ENCODE measurements around the gene PRCC.
A peak's percentile ranks its signal among the peaks of the same experiment; 100 is the strongest.
"Not testable (repeated sequence)": the region's sequence is repeated elsewhere in the genome, so short reads cannot be mapped to it uniquely, and the experiment has no call there.

The PRCC gene

GRCh38 chr1:156751757-156752481 lies 15.4 kb upstream of the PRCC start:
- no peaks in the 10 kb centered on the region for H3K36me3 ChIP-seq (ENCODE audit: control insufficient read depth, insufficient read depth, low read length)
- peak overlapping the region; percentile 97 for H3K9ac ChIP-seq (ENCODE audit: low read length)
- H3K27ac ChIP-seq (ENCODE audit: low read depth, low read length) = peak overlapping the region; percentile 80
- H3K4me1 ChIP-seq (ENCODE audit: control insufficient read depth, insufficient read depth, low read length) = peaks cover 39% of the 10 kb centered on the region
- no peaks in the 10 kb centered on the region for H3K9me3 ChIP-seq (ENCODE audit: control insufficient read depth, insufficient read depth, low read depth, low read length)
- peak overlapping the region; percentile 94 for H3K4me3 ChIP-seq (ENCODE audit: low read depth, low read length)
- no peaks in the 10 kb centered on the region for H3K27me3 ChIP-seq (ENCODE audit: control insufficient read depth, insufficient read depth, low read length)

- Histone ChIP-seq H3K36me3 (ENCODE audit: control insufficient read depth, insufficient read depth, low read length) (no peaks in the 10 kb centered on the region), H3K27ac (ENCODE audit: low read depth, low read length) (no peak overlapping the region), H3K9me3 (ENCODE audit: control insufficient read depth, insufficient read depth, low read depth, low read length) (no peaks in the 10 kb centered on the region), H3K4me1 (ENCODE audit: control insufficient read depth, insufficient read depth, low read length) (peaks cover 31% of the 10 kb centered on the region), H3K4me3 (ENCODE audit: low read depth, low read length) (peak overlapping the region; percentile 94), H3K9ac (ENCODE audit: low read length) (no peak overlapping the region), H3K27me3 (ENCODE audit: control insufficient read depth, insufficient read depth, low read length) (no peaks in the 10 kb centered on the region)
These were observed 14.4 kb upstream of the PRCC start for GRCh38 chr1:156752843-156753482.

- H3K9ac ChIP-seq (ENCODE audit: low read length) = no peak overlapping the region
- H3K27ac ChIP-seq (ENCODE audit: low read depth, low read length) = no peak overlapping the region
- no peaks in the 10 kb centered on the region for H3K27me3 ChIP-seq (ENCODE audit: control insufficient read depth, insufficient read depth, low read length)
- no peaks in the 10 kb centered on the region for H3K9me3 ChIP-seq (ENCODE audit: control insufficient read depth, insufficient read depth, low read depth, low read length)
- H3K4me3 ChIP-seq (ENCODE audit: low read depth, low read length) = no peak overlapping the region
- H3K36me3 ChIP-seq (ENCODE audit: control insufficient read depth, insufficient read depth, low read length) = no peaks in the 10 kb centered on the region
- H3K4me1 ChIP-seq (ENCODE audit: control insufficient read depth, insufficient read depth, low read length) = peaks cover 18% of the 10 kb centered on the region
These were observed 13.1 kb upstream of the PRCC start for GRCh38 chr1:156754219-156754618.

GRCh38 chr1:156755527-156755950 lies 11.8 kb upstream of the PRCC start:
- H3K9me3 ChIP-seq (ENCODE audit: control insufficient read depth, insufficient read depth, low read depth, low read length) = no peaks in the 10 kb centered on the region
- peaks cover 12% of the 10 kb centered on the region; the same call in 1 of the 2 replicates for H3K4me1 ChIP-seq (ENCODE audit: control insufficient read depth, insufficient read depth, low read length)
- H3K27me3 ChIP-seq (ENCODE audit: control insufficient read depth, insufficient read depth, low read length) = no peaks in the 10 kb centered on the region
- no peaks in the 10 kb centered on the region for H3K36me3 ChIP-seq (ENCODE audit: control insufficient read depth, insufficient read depth, low read length)
- no peak overlapping the region for H3K27ac ChIP-seq (ENCODE audit: low read depth, low read length)
- H3K4me3 ChIP-seq (ENCODE audit: low read depth, low read length) = no peak overlapping the region
- no peak overlapping the region for H3K9ac ChIP-seq (ENCODE audit: low read length)

GRCh38 chr1:156756355-156756754 lies 11.0 kb upstream of the PRCC start:
- Histone ChIP-seq H3K9me3 (ENCODE audit: control insufficient read depth, insufficient read depth, low read depth, low read length) (no peaks in the 10 kb centered on the region), H3K27ac (ENCODE audit: low read depth, low read length) (no peak overlapping the region), H3K4me1 (ENCODE audit: control insufficient read depth, insufficient read depth, low read length) (peaks cover 12% of the 10 kb centered on the region; the same call in 1 of the 2 replicates), H3K36me3 (ENCODE audit: control insufficient read depth, insufficient read depth, low read length) (no peaks in the 10 kb centered on the region), H3K27me3 (ENCODE audit: control insufficient read depth, insufficient read depth, low read length) (no peaks in the 10 kb centered on the region), H3K9ac (ENCODE audit: low read length) (no peak overlapping the region), H3K4me3 (ENCODE audit: low read depth, low read length) (no peak overlapping the region)

GRCh38 chr1:156757572-156758253 lies 9.6 kb upstream of the PRCC start:
- not testable (repeated sequence) for H3K36me3 ChIP-seq (ENCODE audit: control insufficient read depth, insufficient read depth, low read length); H3K27ac ChIP-seq (ENCODE audit: low read depth, low read length); H3K4me3 ChIP-seq (ENCODE audit: low read depth, low read length); H3K9ac ChIP-seq (ENCODE audit: low read length); H3K27me3 ChIP-seq (ENCODE audit: control insufficient read depth, insufficient read depth, low read length); H3K9me3 ChIP-seq (ENCODE audit: control insufficient read depth, insufficient read depth, low read depth, low read length)
- peaks cover 11% of the 10 kb centered on the region; the same call in 1 of the 2 replicates for H3K4me1 ChIP-seq (ENCODE audit: control insufficient read depth, insufficient read depth, low read length)

- no peak overlapping the region for H3K9ac ChIP-seq (ENCODE audit: low read length)
- H3K4me3 ChIP-seq (ENCODE audit: low read depth, low read length) = no peak overlapping the region
- peaks cover 6% of the 10 kb centered on the region; the same call in 1 of the 2 replicates for H3K4me1 ChIP-seq (ENCODE audit: control insufficient read depth, insufficient read depth, low read length)
- H3K36me3 ChIP-seq (ENCODE audit: control insufficient read depth, insufficient read depth, low read length) = no peaks in the 10 kb centered on the region
- H3K27ac ChIP-seq (ENCODE audit: low read depth, low read length) = no peak overlapping the region
- H3K27me3 ChIP-seq (ENCODE audit: control insufficient read depth, insufficient read depth, low read length) = no peaks in the 10 kb centered on the region
- H3K9me3 ChIP-seq (ENCODE audit: control insufficient read depth, insufficient read depth, low read depth, low read length) = no peaks in the 10 kb centered on the region
These were observed 7.1 kb upstream of the PRCC start for GRCh38 chr1:156760092-156760795.

- Histone ChIP-seq H3K36me3 (ENCODE audit: control insufficient read depth, insufficient read depth, low read length) (no peaks in the 10 kb centered on the region), H3K27me3 (ENCODE audit: control insufficient read depth, insufficient read depth, low read length) (no peaks in the 10 kb centered on the region), H3K27ac (ENCODE audit: low read depth, low read length) (no peak overlapping the region), H3K9me3 (ENCODE audit: control insufficient read depth, insufficient read depth, low read depth, low read length) (no peaks in the 10 kb centered on the region), H3K4me3 (ENCODE audit: low read depth, low read length) (no peak overlapping the region), H3K4me1 (ENCODE audit: control insufficient read depth, insufficient read depth, low read length) (peaks cover 6% of the 10 kb centered on the region; the same call in 1 of the 2 replicates), H3K9ac (ENCODE audit: low read length) (no peak overlapping the region)
These were observed 6.6 kb upstream of the PRCC start for GRCh38 chr1:156760796-156761104.

- H3K9me3 ChIP-seq (ENCODE audit: control insufficient read depth, insufficient read depth, low read depth, low read length); H3K9ac ChIP-seq (ENCODE audit: low read length); H3K4me3 ChIP-seq (ENCODE audit: low read depth, low read length); H3K27me3 ChIP-seq (ENCODE audit: control insufficient read depth, insufficient read depth, low read length); H3K27ac ChIP-seq (ENCODE audit: low read depth, low read length); H3K36me3 ChIP-seq (ENCODE audit: control insufficient read depth, insufficient read depth, low read length): not testable (repeated sequence)
- H3K4me1 ChIP-seq (ENCODE audit: control insufficient read depth, insufficient read depth, low read length) = peaks cover 25% of the 10 kb centered on the region; the same call in 1 of the 2 replicates
These were observed 2.2 kb upstream of the PRCC start for GRCh38 chr1:156765136-156765535.

GRCh38 chr1:156765666-156766065 lies 1.7 kb upstream of the PRCC start:
- Histone ChIP-seq H3K9ac (ENCODE audit: low read length) (no peak overlapping the region), H3K4me3 (ENCODE audit: low read depth, low read length) (no peak overlapping the region), H3K27me3 (ENCODE audit: control insufficient read depth, insufficient read depth, low read length) (no peaks in the 10 kb centered on the region), H3K4me1 (ENCODE audit: control insufficient read depth, insufficient read depth, low read length) (peaks cover 21% of the 10 kb centered on the region; the same call in 1 of the 2 replicates), H3K36me3 (ENCODE audit: control insufficient read depth, insufficient read depth, low read length) (peaks cover 9% of the 10 kb centered on the region; the same call in 1 of the 2 replicates), H3K27ac (ENCODE audit: low read depth, low read length) (no peak overlapping the region), H3K9me3 (ENCODE audit: control insufficient read depth, insufficient read depth, low read depth, low read length) (no peaks in the 10 kb centered on the region)
